Measurements from ENCODE around the gene NUDT5. TPM values are rescaled to one million over a fixed set of nuclear protein-coding genes. Genes with fewer than 3 reads are reported as not detected.

Gene NUDT5
- total RNA-seq, 4 donors from 2014 or later = 24.0 to 51.1 (median 45.8) TPM

GRCh38 chr10:12160664-12161063, 35.0 kb downstream of the NUDT5 start:
- no peaks in the 10 kb centered on the region for H3K27me3 ChIP-seq
- TF ChIP-seq CTCF (IDR thresholded peaks at IDR 0.05) (no peak), POLR2A (IDR thresholded peaks at IDR 0.05) (no peak)
- no peak overlapping the region for H3K4me3 ChIP-seq
- no peaks in the 10 kb centered on the region for H3K9me3 ChIP-seq
- H3K36me3 ChIP-seq = peaks cover 0 to 57% (median 0%) of the 10 kb centered on the region in 3 donors
- no peak for DNase-seq
- no peaks in the 10 kb centered on the region for H3K4me1 ChIP-seq
- H3K27ac ChIP-seq = no peak overlapping the region

GRCh38 chr10:12158111-12158510, 37.6 kb downstream of the NUDT5 start:
- no peaks in the 10 kb centered on the region for H3K27me3 ChIP-seq
- DNase-seq = no peak
- no peak overlapping the region for H3K27ac ChIP-seq
- no peaks in the 10 kb centered on the region for H3K9me3 ChIP-seq
- H3K4me3 ChIP-seq = no peak overlapping the region
- no peaks in the 10 kb centered on the region for H3K4me1 ChIP-seq
- peaks cover 0 to 48% (median 0%) of the 10 kb centered on the region in 3 donors for H3K36me3 ChIP-seq
- TF ChIP-seq POLR2A (IDR thresholded peaks at IDR 0.05) (no peak), CTCF (IDR thresholded peaks at IDR 0.05) (no peak)

- Histone ChIP-seq H3K4me3 (no peak overlapping the region), H3K27me3 (no peaks in the 10 kb centered on the region), H3K36me3 (peaks cover 0 to 38% (median 0%) of the 10 kb centered on the region in 3 donors), H3K9me3 (no peaks in the 10 kb centered on the region), H3K27ac (no peak overlapping the region), H3K4me1 (no peaks in the 10 kb centered on the region)
- no peak for DNase-seq
- TF ChIP-seq CTCF (IDR thresholded peaks at IDR 0.05) = no peak
Observed at GRCh38 chr10:12156367-12157123, 39.1 kb downstream of the NUDT5 start.

GRCh38 chr10:12154516-12154915, 41.2 kb downstream of the NUDT5 start:
- Histone ChIP-seq H3K27ac (no peak overlapping the region), H3K4me3 (no peak overlapping the region), H3K36me3 (peaks cover 0 to 36% (median 0%) of the 10 kb centered on the region in 3 donors), H3K27me3 (no peaks in the 10 kb centered on the region), H3K4me1 (no peaks in the 10 kb centered on the region), H3K9me3 (no peaks in the 10 kb centered on the region)
- no peak for DNase-seq
- TF ChIP-seq POLR2A (IDR thresholded peaks at IDR 0.05) (no peak), CTCF (IDR thresholded peaks at IDR 0.05) (no peak)

- peaks cover 0 to 23% (median 0%) of the 10 kb centered on the region in 3 donors for H3K36me3 ChIP-seq
- H3K27me3 ChIP-seq = no peaks in the 10 kb centered on the region
- no peak for DNase-seq
- no peak overlapping the region for H3K27ac ChIP-seq
- TF ChIP-seq POLR2A (IDR thresholded peaks at IDR 0.05) (no peak), CTCF (IDR thresholded peaks at IDR 0.05) (no peak)
- no peaks in the 10 kb centered on the region for H3K4me1 ChIP-seq
- no peaks in the 10 kb centered on the region for H3K9me3 ChIP-seq
- no peak overlapping the region for H3K4me3 ChIP-seq
Observed at GRCh38 chr10:12150163-12150562, 45.5 kb downstream of the NUDT5 start.

Measured in Peyer's patch (tissue), 4 donors.